MM.1S (cell line): ENCODE results near the gene MOG.

Source experiments
- EZH2 ChIP-seq: fragments of 300-600 bp; sonication (generic); optimal IDR thresholded peaks from 2 replicates; pipeline ENCODE3; 2017; ENCODE audit warnings: low read depth, mild to moderate bottlenecking, antibody characterized with exemption, low read length, mixed read lengths
- EZH2phosphoT487 ChIP-seq: fragments of 300-600 bp; sonication (generic); IDR thresholded peaks from 2 replicates; pipeline ENCODE4 v1.6.1; 2018; ENCODE audit warnings: antibody characterized with exemption, low read length
- TF ChIP-seq, protein P1 (sequence below): fragments of 300-600 bp; sonication (generic); IDR thresholded peaks from 2 replicates; pipeline ENCODE4 v1.5.1; 2016; ENCODE audit warnings: antibody characterized with exemption, low read length, mixed read lengths

DNA sequence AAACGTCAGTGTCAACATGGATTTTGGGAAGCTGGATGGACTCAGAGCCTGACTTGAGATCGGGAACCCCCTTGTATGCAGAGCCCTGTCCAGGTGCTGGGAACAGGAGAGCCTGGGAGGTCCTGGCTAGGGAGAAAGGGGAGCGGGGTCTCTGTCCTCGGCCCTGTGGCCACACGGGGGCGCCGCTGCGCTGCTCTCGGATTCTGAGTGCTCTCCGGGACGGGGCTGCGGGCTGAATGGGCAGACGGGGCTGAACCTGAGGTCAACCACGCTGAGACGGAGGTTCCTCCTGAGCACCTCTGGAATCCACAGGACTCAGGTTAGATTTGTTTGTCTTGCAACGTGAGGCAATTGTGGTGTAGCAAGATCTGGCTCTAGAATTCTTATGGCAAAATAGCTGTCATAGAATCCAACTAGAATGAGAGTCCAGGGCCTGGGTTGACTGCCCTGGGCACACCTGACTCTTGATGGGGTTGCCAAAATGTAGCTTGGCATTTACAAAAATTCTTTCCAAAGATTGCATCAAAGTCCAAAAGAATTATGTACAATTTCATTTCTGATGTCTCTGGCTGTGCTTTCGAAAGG, 45.7 kb downstream of the MOG start:
- TF ChIP-seq EZH2 (no peak), EZH2phosphoT487 (no peak)
- TF ChIP-seq, protein P1, sequence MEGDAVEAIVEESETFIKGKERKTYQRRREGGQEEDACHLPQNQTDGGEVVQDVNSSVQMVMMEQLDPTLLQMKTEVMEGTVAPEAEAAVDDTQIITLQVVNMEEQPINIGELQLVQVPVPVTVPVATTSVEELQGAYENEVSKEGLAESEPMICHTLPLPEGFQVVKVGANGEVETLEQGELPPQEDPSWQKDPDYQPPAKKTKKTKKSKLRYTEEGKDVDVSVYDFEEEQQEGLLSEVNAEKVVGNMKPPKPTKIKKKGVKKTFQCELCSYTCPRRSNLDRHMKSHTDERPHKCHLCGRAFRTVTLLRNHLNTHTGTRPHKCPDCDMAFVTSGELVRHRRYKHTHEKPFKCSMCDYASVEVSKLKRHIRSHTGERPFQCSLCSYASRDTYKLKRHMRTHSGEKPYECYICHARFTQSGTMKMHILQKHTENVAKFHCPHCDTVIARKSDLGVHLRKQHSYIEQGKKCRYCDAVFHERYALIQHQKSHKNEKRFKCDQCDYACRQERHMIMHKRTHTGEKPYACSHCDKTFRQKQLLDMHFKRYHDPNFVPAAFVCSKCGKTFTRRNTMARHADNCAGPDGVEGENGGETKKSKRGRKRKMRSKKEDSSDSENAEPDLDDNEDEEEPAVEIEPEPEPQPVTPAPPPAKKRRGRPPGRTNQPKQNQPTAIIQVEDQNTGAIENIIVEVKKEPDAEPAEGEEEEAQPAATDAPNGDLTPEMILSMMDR, result peak; percentile 54
